Upper lobe of left lung (tissue), 6 donors: Measurements from ENCODE around the gene TMED10. TPM values are rescaled to one million over a fixed set of nuclear protein-coding genes. Genes with fewer than 3 reads are reported as not detected.

Experiments
- ATAC-seq, 2 donors: fragments of 200-7000 bp; cut with Tn5 transposase; one replicate each; pipeline ENCODE4 v1.9.1; 2022; ENCODE audit warnings: mild to moderate bottlenecking in 2 of 2, moderate library complexity in 2 of 2; ENCODE audit not compliant: low FRiP score in 2 of 2
- DNase-seq, 2 donors: peaks; one replicate each; pipeline ENCODE4 v3.0.0-alpha.2; 2019 to 2020
- H3K27ac ChIP-seq, 4 donors: fragments of 200-600 bp; sonication (generic); one replicate each; pipeline ENCODE4 v1.5.1; 2016 to 2019
- H3K27me3 ChIP-seq, 4 donors: fragments of 200-600 bp; sonication (generic); one replicate each; pipeline ENCODE4 v1.5.1; 2017 to 2019
- H3K36me3 ChIP-seq, 4 donors: fragments of 200-600 bp; sonication (generic); one replicate each; pipeline ENCODE4 v1.5.1; 2016 to 2019
- H3K4me1 ChIP-seq, 4 donors: fragments of 200-600 bp; sonication (generic); one replicate each; pipeline ENCODE4 v1.5.1; 2018 to 2019
- H3K4me3 ChIP-seq, 4 donors: fragments of 200-600 bp; sonication (generic); one replicate each; pipeline ENCODE4 v1.5.1; 2017 to 2019; ENCODE audit warnings: mild to moderate bottlenecking in 2 of 4, moderate library complexity in 1 of 4
- H3K9me3 ChIP-seq, 4 donors: fragments of 200-600 bp; sonication (generic); one replicate each; pipeline ENCODE4 v1.5.1; 2018 to 2019
- EP300 ChIP-seq, 4 donors: sonication (generic); formaldehyde crosslinking; IDR thresholded peaks; one replicate each; pipeline ENCODE4 v1.5.1; 2017; ENCODE audit warnings: antibody characterized with exemption in 4 of 4, control low read depth in 2 of 4
- POLR2A ChIP-seq, 4 donors: fragments of 450-650 bp; IDR thresholded peaks; one replicate each; pipeline ENCODE4 v1.5.1; 2016 to 2017; ENCODE audit warnings: antibody characterized with exemption in 4 of 4, mild to moderate bottlenecking in 2 of 4
- POLR2AphosphoS5 ChIP-seq, 2 donors: sonication (generic); formaldehyde crosslinking; IDR thresholded peaks; one replicate each; pipeline ENCODE4 v1.5.1; 2017; ENCODE audit warnings: antibody characterized with exemption in 2 of 2
- WGBS, 2 donors: methylation state at CpG; one replicate each; pipeline ENCODE4 v1.1.5; 2017 to 2018; 5-methylcytosine and 5-hydroxymethylcytosine counted together
- total RNA-seq, 6 donors: library from RNA; depleted of rRNA in 4 of 6; stranded (reverse); fragments of >200 nt in 4 of 6; gene quantifications; one replicate each; pipeline versions ENCODE4 v1.1.0 to v1.2.1, GENCODE V29; 2016 to 2021
- TF ChIP-seq, protein P1 (sequence below), 6 experiments: fragments of 450-650 bp in 4 of 6; fragments of 200-600 bp in 2 of 6; sonication (generic) in 2 of 6; IDR thresholded peaks; one replicate each; pipeline ENCODE4 v1.5.1; 2016 to 2019; ENCODE audit warnings: antibody characterized with exemption in 6 of 6
- donor health status: DM: no; HTN: no; CAD: no; lungs with moderate emphysema.
- donor health status: DM: no; HTN: yes; CAD: no; lungs with severe emphysema.

TMED10 gene
- total RNA-seq, 6 donors from 2014 or later = 72.3 to 314 (median 186) TPM

DNA sequence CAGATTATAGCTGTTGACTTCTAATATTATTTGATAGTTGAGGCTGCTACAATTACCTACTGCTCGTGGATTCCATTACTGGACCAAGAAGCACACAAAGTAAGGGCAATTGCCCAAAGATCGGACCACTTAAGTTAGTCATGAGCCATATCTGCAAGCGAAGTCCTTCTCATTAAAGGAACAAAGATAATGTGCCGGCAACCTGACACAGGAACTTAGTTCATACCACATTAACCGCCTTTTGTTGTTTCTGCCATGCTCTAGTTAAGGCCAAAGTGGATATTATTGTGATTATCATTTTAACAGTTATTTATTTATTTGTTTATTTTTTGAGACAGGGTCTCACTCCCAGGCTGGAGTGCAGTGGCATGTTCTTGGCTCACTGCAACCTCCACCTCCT, 38.1 kb upstream of the TMED10 start:
- Histone ChIP-seq H3K27me3 (no peaks in the 10 kb centered on the region), H3K4me3 (no peak overlapping the region), H3K4me1 (no peaks in the 10 kb centered on the region), H3K27ac (no peak overlapping the region), H3K9me3 (no peaks in the 10 kb centered on the region), H3K36me3 (no peaks in the 10 kb centered on the region)
- ATAC-seq = no peak
- WGBS, 2 donors = 92% methylated on average over 5 of the region's 5 CpGs
- no peak for DNase-seq
- TF ChIP-seq, protein P1, sequence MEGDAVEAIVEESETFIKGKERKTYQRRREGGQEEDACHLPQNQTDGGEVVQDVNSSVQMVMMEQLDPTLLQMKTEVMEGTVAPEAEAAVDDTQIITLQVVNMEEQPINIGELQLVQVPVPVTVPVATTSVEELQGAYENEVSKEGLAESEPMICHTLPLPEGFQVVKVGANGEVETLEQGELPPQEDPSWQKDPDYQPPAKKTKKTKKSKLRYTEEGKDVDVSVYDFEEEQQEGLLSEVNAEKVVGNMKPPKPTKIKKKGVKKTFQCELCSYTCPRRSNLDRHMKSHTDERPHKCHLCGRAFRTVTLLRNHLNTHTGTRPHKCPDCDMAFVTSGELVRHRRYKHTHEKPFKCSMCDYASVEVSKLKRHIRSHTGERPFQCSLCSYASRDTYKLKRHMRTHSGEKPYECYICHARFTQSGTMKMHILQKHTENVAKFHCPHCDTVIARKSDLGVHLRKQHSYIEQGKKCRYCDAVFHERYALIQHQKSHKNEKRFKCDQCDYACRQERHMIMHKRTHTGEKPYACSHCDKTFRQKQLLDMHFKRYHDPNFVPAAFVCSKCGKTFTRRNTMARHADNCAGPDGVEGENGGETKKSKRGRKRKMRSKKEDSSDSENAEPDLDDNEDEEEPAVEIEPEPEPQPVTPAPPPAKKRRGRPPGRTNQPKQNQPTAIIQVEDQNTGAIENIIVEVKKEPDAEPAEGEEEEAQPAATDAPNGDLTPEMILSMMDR (IDR thresholded peaks at IDR 0.05) = no peak
- no peak for TF ChIP-seq POLR2AphosphoS5 (IDR thresholded peaks at IDR 0.05)
- no peak for TF ChIP-seq POLR2A (IDR thresholded peaks at IDR 0.05)
- TF ChIP-seq EP300 (IDR thresholded peaks at IDR 0.05) = no peak

DNA sequence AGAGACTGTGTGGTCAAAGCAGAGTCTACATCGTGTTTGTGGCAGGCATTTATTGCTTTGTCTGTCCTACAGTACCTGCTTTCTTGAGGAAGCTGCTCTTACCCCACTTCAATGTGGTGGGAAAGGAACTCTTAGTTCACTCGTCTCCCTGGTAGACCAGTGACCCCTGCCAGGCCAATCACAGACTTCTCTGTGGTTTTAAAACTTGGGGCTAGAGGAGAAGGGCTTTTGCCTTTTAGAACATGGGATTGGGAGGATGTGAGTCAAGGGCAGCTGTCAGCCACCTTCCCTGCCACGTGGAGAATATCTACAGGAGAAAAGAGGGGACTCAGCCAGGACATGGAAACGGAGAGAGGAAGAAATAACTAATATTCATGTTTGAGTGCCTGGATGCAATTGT, 36.8 kb upstream of the TMED10 start:
- no peaks in the 10 kb centered on the region for H3K27me3 ChIP-seq
- DNase-seq (no peak), ATAC-seq (no peak)
- no peaks in the 10 kb centered on the region for H3K36me3 ChIP-seq
- TF ChIP-seq POLR2A (IDR thresholded peaks at IDR 0.05) (no peak), EP300 (IDR thresholded peaks at IDR 0.05) (no peak), POLR2AphosphoS5 (IDR thresholded peaks at IDR 0.05) (no peak)
- TF ChIP-seq, protein P1 (IDR thresholded peaks at IDR 0.05) = no peak
- 55 to 67% methylated on average over 4 of the region's 4 CpGs for WGBS, 2 donors
- H3K9me3 ChIP-seq = no peaks in the 10 kb centered on the region
- no peak overlapping the region for H3K27ac ChIP-seq
- no peak overlapping the region for H3K4me3 ChIP-seq
- no peaks in the 10 kb centered on the region for H3K4me1 ChIP-seq

DNA sequence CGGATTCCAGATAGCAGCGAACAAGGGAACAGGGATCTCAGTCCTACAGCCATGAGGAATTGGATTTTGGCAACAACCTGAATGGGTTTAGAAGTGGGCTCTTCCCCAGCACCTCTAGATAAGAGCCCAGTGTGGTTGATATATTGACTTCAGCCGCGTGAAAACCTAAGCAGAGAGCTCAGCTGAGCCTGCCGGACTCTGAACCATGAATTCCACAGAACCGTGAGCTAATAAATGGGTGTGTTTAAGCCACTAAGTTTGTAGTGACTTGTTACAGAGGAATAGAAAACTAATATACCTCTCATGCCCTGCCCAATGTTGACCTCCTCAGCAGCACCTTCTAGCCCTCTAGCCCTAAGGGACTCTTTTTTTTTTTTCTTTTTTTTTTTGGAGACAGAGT, 32.4 kb upstream of the TMED10 start:
- H3K9me3 ChIP-seq = no peaks in the 10 kb centered on the region
- H3K4me1 ChIP-seq = no peaks in the 10 kb centered on the region
- no peaks in the 10 kb centered on the region for H3K36me3 ChIP-seq
- H3K27ac ChIP-seq = no peak overlapping the region
- no peak overlapping the region for H3K4me3 ChIP-seq
- WGBS, 2 donors = 85 to 92% methylated on average over 6 of the region's 6 CpGs
- TF ChIP-seq POLR2AphosphoS5 (IDR thresholded peaks at IDR 0.05) = no peak
- no peak for TF ChIP-seq POLR2A (IDR thresholded peaks at IDR 0.05)
- TF ChIP-seq, protein P1 (IDR thresholded peaks at IDR 0.05) = no peak
- TF ChIP-seq EP300 (IDR thresholded peaks at IDR 0.05) = no peak
- no peaks in the 10 kb centered on the region for H3K27me3 ChIP-seq
- DNase-seq = no peak
- ATAC-seq = no peak

DNA sequence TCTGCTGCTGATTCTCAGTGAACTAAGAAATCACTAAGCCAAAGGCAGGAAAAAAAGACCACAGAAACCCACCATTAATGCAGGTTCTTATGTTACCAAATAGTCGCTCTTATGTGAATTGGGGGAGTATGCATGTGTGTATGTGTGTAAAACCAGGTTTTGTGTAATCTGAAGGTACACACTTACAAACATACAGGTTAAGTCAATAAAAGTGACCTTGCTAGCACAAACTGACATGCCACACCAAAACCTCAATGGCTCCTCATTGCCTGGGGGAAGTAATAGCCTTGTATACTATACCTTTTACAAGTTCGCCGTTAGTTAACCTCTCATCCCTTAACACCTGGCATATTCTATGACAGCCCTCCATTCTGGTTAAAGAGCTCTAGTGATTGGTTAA, 29.8 kb upstream of the TMED10 start:
- Histone ChIP-seq H3K27me3 (no peaks in the 10 kb centered on the region), H3K4me3 (no peak overlapping the region), H3K27ac (no peak overlapping the region), H3K4me1 (no peaks in the 10 kb centered on the region), H3K36me3 (no peaks in the 10 kb centered on the region), H3K9me3 (no peaks in the 10 kb centered on the region)
- DNase-seq (no peak), ATAC-seq (no peak)
- WGBS, 2 donors = 90 to 95% methylated on average over 3 of the region's 3 CpGs
- no peak for TF ChIP-seq POLR2A (IDR thresholded peaks at IDR 0.05)
- no peak for TF ChIP-seq POLR2AphosphoS5 (IDR thresholded peaks at IDR 0.05)
- TF ChIP-seq EP300 (IDR thresholded peaks at IDR 0.05) = no peak
- TF ChIP-seq, protein P1 (IDR thresholded peaks at IDR 0.05) = no peak

DNA sequence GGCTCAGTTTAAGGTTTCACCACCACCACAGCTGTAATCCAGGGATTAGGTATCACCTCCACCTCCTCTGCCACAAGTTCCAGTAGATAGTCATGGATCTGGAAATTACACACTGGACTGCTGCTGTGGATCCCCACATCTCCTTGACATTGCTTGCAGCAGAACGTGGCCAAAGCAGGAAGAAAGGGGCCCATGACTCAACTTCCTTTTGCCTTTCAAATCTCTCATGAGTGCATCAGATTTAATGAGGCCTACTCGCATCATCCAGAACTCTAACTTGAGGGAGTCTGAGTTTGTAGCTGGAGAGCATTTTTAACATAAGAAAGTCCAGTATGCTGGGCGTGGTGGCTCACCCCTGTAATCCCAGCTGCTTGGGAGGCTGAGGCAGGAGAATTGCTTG, 29.2 kb upstream of the TMED10 start:
- no peaks in the 10 kb centered on the region for H3K27me3 ChIP-seq
- no peak overlapping the region for H3K4me3 ChIP-seq
- ATAC-seq (peak in 1 of 2 donors; percentile 55), DNase-seq (peak in 1 of 2 donors; percentile 34)
- H3K4me1 ChIP-seq = no peaks in the 10 kb centered on the region
- H3K36me3 ChIP-seq = no peaks in the 10 kb centered on the region
- H3K9me3 ChIP-seq = no peaks in the 10 kb centered on the region
- TF ChIP-seq, protein P1 (IDR thresholded peaks at IDR 0.05) = no peak
- TF ChIP-seq POLR2AphosphoS5 (IDR thresholded peaks at IDR 0.05) (no peak), POLR2A (IDR thresholded peaks at IDR 0.05) (no peak), EP300 (IDR thresholded peaks at IDR 0.05) (no peak)
- H3K27ac ChIP-seq = no peak overlapping the region
- 56 to 77% methylated on average over 3 of the region's 3 CpGs for whole genome bisulfite sequencing, 2 donors
